Glomerular visceral epithelial cell (primary cell): ENCODE measurements around the gene SNAP23.

Experiments
- DNase-seq: peaks from one replicate; pipeline ENCODE4 v3.0.0-alpha.2; 2016; ENCODE audit errors: extremely low spot score

Gene SNAP23

GRCh38 chr15:42558739-42559138 is 63.3 kb downstream of the SNAP23 start:
- no peak for DNase-seq

GRCh38 chr15:42575188-42576039 is 80.0 kb downstream of the SNAP23 start, which contains the start of gene STARD9:
Gene STARD9, plus strand, starts transcription at chr15:42575606. Its CDS starts 110 bp downstream, at chr15:42575716.
- peak; percentile 100 for DNase-seq

- no peak for DNase-seq
Measured at GRCh38 chr15:42576040-42576594, 80.7 kb downstream of the SNAP23 start.

GRCh38 chr15:42576776-42577175 is 81.3 kb downstream of the SNAP23 start:
- no peak for DNase-seq

- DNase-seq: peak; percentile 9
Measured at GRCh38 chr15:42577514-42578031, 82.1 kb downstream of the SNAP23 start.

GRCh38 chr15:42578984-42579537 is 83.6 kb downstream of the SNAP23 start:
- no peak for DNase-seq

GRCh38 chr15:42581272-42581730 is 85.9 kb downstream of the SNAP23 start:
- DNase-seq: peak; percentile 74
